GM12875 (cell line): Measurements from ENCODE around the gene HDAC9.

Source experiments
- H3K4me3 ChIP-seq: one replicate; pipeline ENCODE4 v1.5.1; 2011; ENCODE audit warnings: low read depth, low read length, control low read depth
- TF ChIP-seq, protein P1 (sequence below): IDR thresholded peaks from 2 replicates; pipeline ENCODE4 v1.5.1; 2011; ENCODE audit warnings: low read depth, mild to moderate bottlenecking, control low read depth, inconsistent platforms, low read length, moderate library complexity, borderline replicate concordance; ENCODE audit not compliant: insufficient read depth

HDAC9 gene

GRCh38 chr7:18694911-18695310 lies 199.4 kb downstream of the HDAC9 start:
- TF ChIP-seq, protein P1, sequence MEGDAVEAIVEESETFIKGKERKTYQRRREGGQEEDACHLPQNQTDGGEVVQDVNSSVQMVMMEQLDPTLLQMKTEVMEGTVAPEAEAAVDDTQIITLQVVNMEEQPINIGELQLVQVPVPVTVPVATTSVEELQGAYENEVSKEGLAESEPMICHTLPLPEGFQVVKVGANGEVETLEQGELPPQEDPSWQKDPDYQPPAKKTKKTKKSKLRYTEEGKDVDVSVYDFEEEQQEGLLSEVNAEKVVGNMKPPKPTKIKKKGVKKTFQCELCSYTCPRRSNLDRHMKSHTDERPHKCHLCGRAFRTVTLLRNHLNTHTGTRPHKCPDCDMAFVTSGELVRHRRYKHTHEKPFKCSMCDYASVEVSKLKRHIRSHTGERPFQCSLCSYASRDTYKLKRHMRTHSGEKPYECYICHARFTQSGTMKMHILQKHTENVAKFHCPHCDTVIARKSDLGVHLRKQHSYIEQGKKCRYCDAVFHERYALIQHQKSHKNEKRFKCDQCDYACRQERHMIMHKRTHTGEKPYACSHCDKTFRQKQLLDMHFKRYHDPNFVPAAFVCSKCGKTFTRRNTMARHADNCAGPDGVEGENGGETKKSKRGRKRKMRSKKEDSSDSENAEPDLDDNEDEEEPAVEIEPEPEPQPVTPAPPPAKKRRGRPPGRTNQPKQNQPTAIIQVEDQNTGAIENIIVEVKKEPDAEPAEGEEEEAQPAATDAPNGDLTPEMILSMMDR, result no peak
- no peak overlapping the region for H3K4me3 ChIP-seq

GRCh38 chr7:18698258-18698734 lies 202.7 kb downstream of the HDAC9 start:
- TF ChIP-seq, protein P1, result no peak
- no peak overlapping the region for H3K4me3 ChIP-seq

GRCh38 chr7:18700147-18700546 lies 204.6 kb downstream of the HDAC9 start:
- TF ChIP-seq, protein P1, result peak; percentile 47; the same call in 1 of the 2 replicates
- H3K4me3 ChIP-seq, result no peak overlapping the region

DNA sequence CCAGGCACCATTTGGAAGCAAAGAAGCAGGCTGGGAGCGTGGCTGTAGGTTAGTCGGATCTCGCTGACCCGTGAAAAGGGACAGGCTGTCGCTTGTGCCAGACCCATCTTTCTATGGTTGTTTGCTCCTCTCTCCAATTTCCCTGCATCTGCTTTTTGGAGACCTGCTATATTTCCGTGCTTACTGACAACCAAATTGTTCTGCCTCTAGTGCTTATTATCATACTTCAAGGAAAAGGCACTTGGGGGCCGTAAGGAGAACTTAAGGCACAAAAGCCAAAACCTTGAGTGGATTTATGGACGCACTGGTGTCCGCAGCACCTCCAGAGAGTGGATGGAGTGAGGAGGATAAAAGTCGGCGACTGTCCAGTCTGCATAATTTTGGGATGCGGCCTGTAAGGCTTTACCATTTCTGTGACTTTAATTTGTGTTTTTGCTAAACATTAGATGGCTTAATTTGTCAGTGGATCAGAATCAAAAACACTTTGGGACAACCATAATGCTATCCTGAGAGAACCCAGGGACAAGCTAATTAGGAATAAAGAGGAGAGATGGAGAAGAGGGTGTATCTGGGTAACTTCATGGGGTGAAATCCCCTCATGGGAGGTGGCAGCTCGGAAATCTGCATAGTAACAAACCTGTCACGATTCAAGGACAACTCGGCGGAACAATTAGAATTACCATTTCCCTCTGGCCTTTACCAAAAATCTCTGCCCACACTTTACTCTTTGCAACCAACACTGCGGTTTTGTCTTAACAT lies 206.7 kb downstream of the HDAC9 start:
- H3K4me3 ChIP-seq, result no peak overlapping the region
- TF ChIP-seq, protein P1, result no peak

DNA sequence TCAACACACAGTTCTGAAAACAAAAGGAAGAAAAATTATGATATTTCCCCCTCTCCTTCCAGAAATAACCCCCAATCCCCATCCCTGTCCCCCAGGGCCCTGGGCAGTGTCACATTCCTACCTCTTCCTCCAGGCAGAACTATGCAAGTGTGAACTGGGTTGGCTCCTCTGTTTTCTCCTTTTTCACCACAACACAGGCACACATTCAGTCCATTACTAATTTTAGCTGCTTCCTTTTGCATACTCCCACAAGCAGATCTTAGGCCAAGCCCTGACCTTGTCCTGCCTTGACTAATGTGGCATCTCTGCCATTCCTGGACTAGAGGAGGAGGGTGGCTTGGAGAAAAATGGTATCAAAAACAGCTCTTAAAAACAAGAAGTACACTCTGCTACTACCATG lies 208.1 kb downstream of the HDAC9 start:
- no peak overlapping the region for H3K4me3 ChIP-seq
- TF ChIP-seq, protein P1, result no peak

GRCh38 chr7:18706670-18707069 lies 211.1 kb downstream of the HDAC9 start:
- no peak overlapping the region for H3K4me3 ChIP-seq
- TF ChIP-seq, protein P1, result no peak

DNA sequence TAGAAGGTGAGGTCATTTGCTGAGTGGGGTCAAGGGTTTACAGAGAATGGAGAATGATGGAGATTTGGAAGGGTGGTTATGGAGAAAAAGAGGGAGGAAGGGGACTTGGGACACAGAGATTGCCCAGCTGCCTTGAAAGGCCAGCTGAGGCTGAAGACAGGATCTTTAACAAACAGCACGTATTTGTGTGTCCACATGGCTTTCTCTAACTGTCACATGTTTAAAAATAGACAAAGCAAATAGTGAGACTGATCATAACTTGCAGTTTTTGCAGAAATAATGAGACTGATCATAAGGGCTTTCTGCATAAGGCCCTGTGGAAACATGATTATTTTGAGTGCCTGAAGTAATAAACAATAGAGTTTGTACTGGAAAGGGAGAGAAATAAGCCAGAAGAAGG lies 212.7 kb downstream of the HDAC9 start:
- no peak overlapping the region for H3K4me3 ChIP-seq
- TF ChIP-seq, protein P1, result no peak
